Neural progenitor cell (in vitro differentiated cells): ENCODE data around the gene ADGRV1.

Experiments
- CTCF ChIP-seq: fragments of 200-600 bp; sonication (generic); IDR thresholded peaks from 2 replicates; pipeline ENCODE4 v1.5.1; 2017; ENCODE audit warnings: antibody characterized with exemption, mild to moderate bottlenecking
- EZH2 ChIP-seq: fragments of 200-600 bp; sonication (generic); IDR thresholded peaks from 2 replicates; pipeline ENCODE4 v1.6.1; 2017; ENCODE audit warnings: antibody characterized with exemption, mild to moderate bottlenecking, moderate library complexity
- EZH2phosphoT487 ChIP-seq: fragments of 200-600 bp; sonication (generic); IDR thresholded peaks from 2 replicates; pipeline ENCODE4 v1.6.1; 2017; ENCODE audit warnings: antibody characterized with exemption

- TF ChIP-seq EZH2 (no peak), CTCF (no peak), EZH2phosphoT487 (no peak)
These were observed 23.4 kb downstream of the ADGRV1 start for GRCh38 chr5:90581956-90582355.
